Small intestine (tissue), 16 donors: Measurements from ENCODE around the gene TCP11L2. TPM values are rescaled to one million over a fixed set of nuclear protein-coding genes. Genes with fewer than 3 reads are reported as not detected.

Experiments
- DNase-seq, 2 donors: peaks; one replicate each; pipeline versions ENCODE4 v3.0.0 to v3.0.0-alpha.2; 2013
- FAIRE-seq: peaks from 2 replicates; lab custom pipeline; 2012; peaks lifted over from hg19 to GRCh38; lab: Jason Lieb, UNC
- H3K27ac ChIP-seq, 3 donors: one replicate each; pipeline ENCODE4 v1.5.1; 2013; ENCODE audit warnings: low read length in 2 of 3, mild to moderate bottlenecking in 2 of 3, control low read depth in 1 of 3, inconsistent platforms in 1 of 3, low read depth in 1 of 3, moderate library complexity in 1 of 3
- H3K27me3 ChIP-seq, 3 donors: one replicate each; pipeline ENCODE4 v1.6.1; 2013; ENCODE audit warnings: low read length in 3 of 3, inconsistent platforms in 1 of 3; ENCODE audit not compliant: control insufficient read depth in 3 of 3, insufficient read depth in 3 of 3
- H3K36me3 ChIP-seq, 3 donors: one replicate each; pipeline ENCODE4 v1.6.1; 2013; ENCODE audit warnings: low read length in 3 of 3, inconsistent platforms in 1 of 3, low read depth in 1 of 3, mild to moderate bottlenecking in 1 of 3, moderate library complexity in 1 of 3; ENCODE audit not compliant: control insufficient read depth in 3 of 3, insufficient read depth in 2 of 3
- H3K4me1 ChIP-seq, 3 donors: one replicate each; pipeline ENCODE4 v1.6.1; 2013; ENCODE audit warnings: low read length in 2 of 3, inconsistent platforms in 1 of 3, low read depth in 1 of 3, mild to moderate bottlenecking in 1 of 3, moderate library complexity in 1 of 3; ENCODE audit not compliant: control insufficient read depth in 3 of 3, insufficient read depth in 2 of 3
- H3K4me3 ChIP-seq, 3 donors: one replicate each; pipeline ENCODE4 v1.5.1; 2013; ENCODE audit warnings: low read length in 3 of 3, control low read depth in 1 of 3, inconsistent platforms in 1 of 3, low read depth in 1 of 3, mild to moderate bottlenecking in 1 of 3, moderate library complexity in 1 of 3
- H3K9me3 ChIP-seq, 2 donors: one replicate each; pipeline ENCODE4 v1.6.1; 2013; ENCODE audit warnings: low read depth in 1 of 2, low read length in 1 of 2; ENCODE audit not compliant: control insufficient read depth in 2 of 2, insufficient read depth in 1 of 2
- WGBS, 3 donors: extraction: QIAGEN DNeasy Blood & Tissue Kit; methylation state at CpG; one replicate each; pipeline ENCODE4 v1.1.7; 2013; 5-methylcytosine and 5-hydroxymethylcytosine counted together
- long read RNA-seq, 10 donors: transcript quantifications; one replicate each; lab custom pipeline, GENCODE V29; 2026
- polyA plus RNA-seq, 4 donors: library from polyadenylated mRNA; stranded (reverse) in 3 of 4; unstranded in 1 of 4; fragments of 200-250 nt in 3 of 4; fragments of 120-200 nt in 1 of 4; gene quantifications; one replicate each; pipeline versions ENCODE4 v1.2.1 to v1.2.3, GENCODE V29; 2013
- donor health status: healthy with polysubstance abuse.
- donor health status: control.
- donor health status: control.
- donor health status: Bipolar disorder and iron deficiency.
- donor health status: healthy.

The TCP11L2 gene
- polyA plus RNA-seq: 10 to 100 TPM in 1 of 4 donors, 1 to 10 TPM in 3; 2.7 to 18.1 (median 5.7) TPM
- long read RNA-seq, donor 1, partial matches to known transcripts: 11 of 18 reads
- long read RNA-seq, donor 1, other reads (novel, unspliced or antisense): 0 of 18 reads
- long read RNA-seq, donor 2: 0 reads
- long read RNA-seq, donor 3: 0 reads
- long read RNA-seq, donor 4: 0 reads
- long read RNA-seq, donor 5: 0 reads
- long read RNA-seq, donor 6, partial matches to known transcripts: 0 of 3 reads
- long read RNA-seq, donor 6, other reads (novel, unspliced or antisense): 0 of 3 reads
- long read RNA-seq, donor 7: 0 reads
- long read RNA-seq, donor 8: 0 reads
- long read RNA-seq, donor 9: 0 reads
- long read RNA-seq, donor 10, partial matches to known transcripts: 11 of 11 reads
- long read RNA-seq, donor 10, other reads (novel, unspliced or antisense): 0 of 11 reads

DNA sequence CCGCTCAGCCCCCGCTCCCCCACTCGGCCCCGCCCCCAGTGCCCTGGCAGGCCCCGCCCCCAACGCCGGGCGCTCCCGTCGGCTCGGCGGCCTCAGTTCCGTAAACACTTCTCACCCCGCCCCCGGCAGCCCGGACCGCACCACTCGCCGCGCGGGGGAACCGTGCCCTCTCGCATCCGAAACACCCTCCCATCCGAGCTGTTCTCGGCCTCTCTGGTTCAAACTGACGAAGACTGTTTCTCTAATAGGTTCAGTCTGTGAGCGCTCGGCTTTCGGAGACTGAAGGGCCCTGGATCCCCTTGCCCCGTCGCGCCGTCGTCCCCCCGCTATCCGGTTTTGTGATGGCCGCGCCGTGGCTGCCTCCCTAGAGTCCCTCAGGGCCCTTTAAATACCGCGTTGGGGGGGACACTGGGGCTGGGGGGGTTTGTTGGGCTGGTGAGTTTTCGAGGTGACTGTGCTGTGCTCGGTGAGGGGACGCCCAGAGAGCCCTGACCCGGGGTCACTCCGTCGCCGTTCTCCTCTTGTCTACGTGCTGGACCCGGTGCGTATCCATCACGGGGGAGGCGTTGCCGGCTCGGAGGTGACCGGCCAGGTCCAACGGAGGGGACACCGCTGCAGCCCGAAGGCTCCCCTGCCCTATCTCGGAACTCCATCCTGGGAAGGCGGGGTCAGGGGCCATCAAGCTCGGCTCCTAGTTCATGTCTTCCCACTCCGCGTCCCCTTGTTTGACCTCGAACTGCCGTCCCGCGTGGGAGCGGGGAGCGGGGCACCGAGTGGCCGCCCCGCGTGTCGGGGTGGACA is at the start of gene TCP11L2:
TSS of gene TCP11L2 (plus strand) at position 333 of the 801 bp plus-strand sequence. CDS start 8,343 bp downstream, outside the sequence.
- Histone ChIP-seq H3K27ac (peak within 1 kb of the TSS; percentile 94 to 99 (median 95)), H3K4me3 (peak within 1 kb of the TSS; percentile 75 to 97 (median 85)), H3K27me3 (no peaks in the 10 kb centered on the region), H3K9me3 (no peaks in the 10 kb centered on the region), H3K36me3 (no peaks in the 10 kb centered on the region), H3K4me1 (peaks cover 3 to 16% (median 4%) of the 10 kb centered on the region in 3 donors)
- no peak for FAIRE-seq
- 0 to 1% (median 1%) methylated on average over 62 to 73 of the region's 76 CpGs for WGBS, 3 donors
- peak; percentile 81 to 92 for DNase-seq

DNA sequence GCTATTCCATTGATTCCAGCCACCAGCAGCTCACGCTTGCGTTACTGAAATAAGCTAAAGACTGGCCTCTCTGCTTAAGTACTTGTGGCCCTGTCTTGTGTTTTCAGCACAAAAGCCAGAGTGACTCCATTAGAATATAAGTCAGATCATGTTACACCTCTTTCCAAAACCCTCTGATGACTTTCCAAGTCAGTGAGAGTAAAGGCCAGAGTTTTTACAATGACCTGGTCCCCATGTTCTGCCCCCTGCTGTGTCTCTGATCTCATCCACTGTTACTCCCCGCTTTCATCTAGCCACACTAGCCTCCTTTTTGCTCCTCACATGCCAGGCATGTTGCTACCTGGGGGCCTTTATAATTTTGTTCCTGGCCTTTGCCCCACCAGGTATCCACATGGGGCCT is 47.8 kb upstream of the TCP11L2 start:
- DNase-seq (no peak), FAIRE-seq (no peak)
- no peak overlapping the region for H3K4me3 ChIP-seq
- no peaks in the 10 kb centered on the region for H3K9me3 ChIP-seq
- 90 to 97% (median 93%) methylated on average over 3 of the region's 3 CpGs for WGBS, 3 donors
- no peaks in the 10 kb centered on the region for H3K27me3 ChIP-seq
- H3K36me3 ChIP-seq: no peaks in the 10 kb centered on the region
- H3K4me1 ChIP-seq: no peaks in the 10 kb centered on the region
- H3K27ac ChIP-seq: no peak overlapping the region

DNA sequence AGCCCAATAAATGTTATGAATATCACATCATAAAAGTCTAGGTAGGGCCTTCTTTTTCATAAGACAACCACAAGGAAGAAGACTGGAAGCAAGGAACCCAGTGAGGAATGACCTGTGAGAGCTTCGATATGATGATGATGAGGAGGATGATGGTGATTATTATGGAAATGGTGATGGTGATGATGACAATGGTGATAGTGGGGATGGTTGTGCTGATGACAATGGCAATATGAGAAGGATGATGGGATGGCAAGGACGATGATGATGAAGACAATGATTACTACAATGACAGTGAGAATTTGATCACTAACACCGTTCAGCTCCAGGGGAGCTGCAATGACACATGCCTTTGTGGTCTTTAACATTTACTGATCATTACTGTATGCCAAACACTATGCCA is 47.0 kb upstream of the TCP11L2 start:
- DNase-seq (no peak), FAIRE-seq (no peak)
- Histone ChIP-seq H3K4me1 (no peaks in the 10 kb centered on the region), H3K27me3 (no peaks in the 10 kb centered on the region), H3K4me3 (no peak overlapping the region), H3K36me3 (no peaks in the 10 kb centered on the region), H3K27ac (no peak overlapping the region), H3K9me3 (no peaks in the 10 kb centered on the region)
- 82 to 87% (median 86%) methylated on average over 3 of the region's 3 CpGs for WGBS, 3 donors

DNA sequence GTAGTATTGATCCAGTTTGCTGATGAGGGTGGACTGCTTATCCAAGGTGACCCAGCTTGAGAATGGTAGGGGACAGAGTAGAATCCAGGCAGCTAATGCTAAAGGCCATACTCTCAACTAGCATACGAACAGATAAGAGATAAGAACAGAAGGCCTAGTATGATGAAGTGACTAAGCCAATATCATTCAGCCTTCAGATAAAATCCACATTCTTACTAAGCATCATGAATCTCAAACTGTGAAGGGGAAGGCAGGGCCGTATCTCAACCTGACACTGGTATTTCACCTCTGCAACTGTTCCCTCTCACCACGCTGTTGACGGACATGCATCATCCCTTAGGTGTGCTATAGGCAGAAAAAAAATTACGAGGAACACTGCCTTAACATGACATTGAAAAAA is 46.6 kb upstream of the TCP11L2 start:
- DNase-seq (no peak), FAIRE-seq (no peak)
- no peak overlapping the region for H3K4me3 ChIP-seq
- H3K9me3 ChIP-seq: no peaks in the 10 kb centered on the region
- no peak overlapping the region for H3K27ac ChIP-seq
- WGBS, 3 donors: 58 to 68% (median 67%) methylated on average over 5 of the region's 5 CpGs
- no peaks in the 10 kb centered on the region for H3K36me3 ChIP-seq
- H3K4me1 ChIP-seq: no peaks in the 10 kb centered on the region
- H3K27me3 ChIP-seq: no peaks in the 10 kb centered on the region

DNA sequence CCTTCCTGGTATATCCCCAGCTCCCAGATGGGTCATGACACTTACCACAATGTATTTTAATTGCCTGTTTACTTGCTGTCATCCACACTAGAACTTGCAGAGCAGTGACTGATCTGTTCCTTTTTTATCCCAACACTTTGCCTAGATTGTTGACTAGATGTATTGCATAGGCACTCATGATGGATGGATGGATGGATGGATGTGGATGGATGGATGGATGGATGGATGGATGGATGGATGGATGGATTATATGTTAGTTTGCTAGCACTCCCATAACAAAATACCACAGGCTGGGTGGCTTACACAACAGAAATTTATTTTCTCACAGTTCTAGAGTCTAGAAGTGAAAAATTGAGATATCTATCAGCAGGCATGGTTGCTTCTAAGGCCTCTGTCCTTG is 46.0 kb upstream of the TCP11L2 start:
- H3K36me3 ChIP-seq: no peaks in the 10 kb centered on the region
- no peaks in the 10 kb centered on the region for H3K4me1 ChIP-seq
- no peaks in the 10 kb centered on the region for H3K27me3 ChIP-seq
- H3K9me3 ChIP-seq: no peaks in the 10 kb centered on the region
- no peak for DNase-seq
- H3K27ac ChIP-seq: no peak overlapping the region
- FAIRE-seq: no peak
- no peak overlapping the region for H3K4me3 ChIP-seq

DNA sequence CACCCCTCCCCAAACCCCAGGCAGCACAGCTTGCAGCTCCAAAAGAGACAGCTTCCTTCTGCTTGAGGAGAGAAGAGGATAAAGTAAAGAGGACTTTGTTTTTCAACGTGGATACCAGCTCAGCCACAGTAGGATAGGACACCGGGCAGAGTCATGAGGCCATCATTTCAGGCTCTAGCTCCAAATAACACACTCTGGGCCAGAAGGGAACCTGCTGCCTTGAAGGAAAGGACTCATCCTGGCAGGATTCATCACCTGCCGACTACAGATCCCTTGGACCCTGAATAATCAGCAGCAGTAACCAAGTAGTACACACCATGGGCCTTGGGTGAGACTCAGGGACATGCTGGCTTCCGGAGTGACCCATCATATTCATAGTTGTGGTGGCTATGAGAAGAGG is 44.3 kb upstream of the TCP11L2 start:
- Histone ChIP-seq H3K36me3 (no peaks in the 10 kb centered on the region), H3K4me3 (no peak overlapping the region), H3K27ac (no peak overlapping the region), H3K4me1 (no peaks in the 10 kb centered on the region), H3K9me3 (no peaks in the 10 kb centered on the region), H3K27me3 (no peaks in the 10 kb centered on the region)
- no peak for DNase-seq
- no peak for FAIRE-seq
- 76 to 85% (median 81%) methylated on average over 4 of the region's 4 CpGs for WGBS, 3 donors

DNA sequence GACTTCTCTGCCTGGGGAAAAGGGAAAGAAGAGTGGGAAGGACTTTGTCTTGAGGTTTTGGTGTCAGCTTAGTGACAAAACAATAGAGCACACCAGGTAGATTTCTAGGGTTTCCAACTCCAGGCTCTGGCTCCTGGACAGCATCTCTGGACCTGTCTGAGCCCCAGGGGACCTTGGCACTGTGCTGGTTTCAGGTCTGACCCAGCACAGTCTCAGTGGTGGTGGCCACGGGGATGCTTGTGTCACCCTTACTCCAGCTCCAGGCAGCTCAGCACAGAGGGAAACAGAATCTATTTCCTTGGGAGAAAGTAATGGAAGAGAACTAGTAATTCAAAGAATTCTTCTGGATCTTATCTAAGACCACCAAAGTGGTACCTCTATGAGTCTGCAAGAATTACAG is 43.6 kb upstream of the TCP11L2 start:
- 73 to 83% (median 79%) methylated on average over 1 of the region's 1 CpG for WGBS, 3 donors

DNA sequence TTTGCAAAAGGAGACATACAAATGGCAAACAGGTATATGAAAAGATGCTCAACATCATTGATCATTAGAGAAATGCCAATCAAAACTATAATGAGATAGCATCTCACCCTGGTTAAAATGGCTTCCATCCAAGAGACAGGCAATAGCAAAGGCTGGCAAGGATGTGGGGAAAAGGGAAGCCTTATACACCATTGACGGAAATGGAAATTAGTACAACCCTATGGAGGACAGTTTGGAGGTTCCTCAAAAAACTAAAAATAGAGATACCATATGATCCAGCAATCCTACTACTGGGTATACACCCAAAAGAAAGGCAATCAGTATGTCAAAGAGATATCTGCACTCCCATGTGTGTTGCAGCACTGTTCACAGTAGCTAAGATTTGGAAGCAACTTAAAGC is 37.4 kb upstream of the TCP11L2 start:
- DNase-seq (no peak), FAIRE-seq (no peak)
- H3K4me3 ChIP-seq: no peak overlapping the region
- WGBS, 3 donors: 84 to 96% (median 87%) methylated on average over 1 of the region's 1 CpG
- peaks cover 0 to 2% (median 0%) of the 10 kb centered on the region in 3 donors for H3K27me3 ChIP-seq
- H3K4me1 ChIP-seq: no peaks in the 10 kb centered on the region
- H3K27ac ChIP-seq: no peak overlapping the region
- H3K9me3 ChIP-seq: no peaks in the 10 kb centered on the region
- no peaks in the 10 kb centered on the region for H3K36me3 ChIP-seq

More for the DNA sequence above, 43.6 kb upstream of the TCP11L2 start:
- Histone ChIP-seq H3K27me3 (no peaks in the 10 kb centered on the region), H3K4me3 (no peak overlapping the region), H3K27ac (no peak overlapping the region), H3K9me3 (no peaks in the 10 kb centered on the region), H3K36me3 (no peaks in the 10 kb centered on the region), H3K4me1 (no peaks in the 10 kb centered on the region)
- FAIRE-seq: no peak
- no peak for DNase-seq
